MCF 10A (cell line): ENCODE results near the gene AMHR2. TPM values are rescaled to one million over a fixed set of nuclear protein-coding genes. Genes with fewer than 3 reads are reported as not detected.
"Not testable (repeated sequence)": the region's sequence is repeated elsewhere in the genome, so short reads cannot be mapped to it uniquely, and the experiment has no call there.

Source experiments
- BruUV-seq: library from RNA; stranded (reverse); fragments of 400-500 nt; replicated peaks from 2 replicates; lab custom pipeline; 2021; lab: Mats Ljungman, UMichigan
- CTCF ChIA-PET: fragments of 300-600 bp; sonication (Branson Sonifier 250); formaldehyde crosslinking; extraction: SDS; loops from one replicate; lab custom pipeline; 2021; ENCODE audit warnings: antibody characterized with exemption, inconsistent platforms; lab: Yijun Ruan, JAX
- POLR2A ChIA-PET: fragments of 300-600, 350-650 bp; sonication (Branson Sonifier 250); formaldehyde crosslinking; extraction: SDS; loops from one replicate; lab custom pipeline; 2020; ENCODE audit warnings: antibody characterized with exemption, inconsistent platforms; lab: Yijun Ruan, JAX
- DNase-seq: peaks from one replicate; pipeline ENCODE4 v3.0.0-alpha.2; 2018; ENCODE audit not compliant: unreplicated experiment
- H3K27ac Mint-ChIP-seq: one replicate; pipeline ENCODE4 v1.8.0; 2022; ENCODE audit warnings: mild to moderate bottlenecking, low read depth, mixed read lengths; ENCODE audit not compliant: unreplicated experiment
- H3K27me3 Mint-ChIP-seq: one replicate; pipeline ENCODE4 v1.8.0; 2022; ENCODE audit warnings: mixed read lengths; ENCODE audit not compliant: insufficient read depth, unreplicated experiment
- H3K36me3 Mint-ChIP-seq: one replicate; pipeline ENCODE4 v1.8.0; 2022; ENCODE audit warnings: mild to moderate bottlenecking, moderate library complexity, mixed read lengths; ENCODE audit not compliant: insufficient read depth, unreplicated experiment
- H3K4me1 Mint-ChIP-seq: one replicate; pipeline ENCODE4 v1.8.0; 2022; ENCODE audit warnings: mixed read lengths; ENCODE audit not compliant: insufficient read depth, unreplicated experiment
- H3K4me3 Mint-ChIP-seq: one replicate; pipeline ENCODE4 v1.8.0; 2022; ENCODE audit warnings: mild to moderate bottlenecking, moderate library complexity, mixed read lengths; ENCODE audit not compliant: unreplicated experiment
- H3K9me3 Mint-ChIP-seq: one replicate; pipeline ENCODE4 v1.8.0; 2022; ENCODE audit warnings: mixed read lengths; ENCODE audit not compliant: unreplicated experiment
- CTCF ChIP-seq: fragments of 200-600 bp; IDR thresholded peaks from one replicate; pipeline ENCODE4 v1.8.0; 2022; ENCODE audit warnings: antibody characterized with exemption, mild to moderate bottlenecking; ENCODE audit not compliant: unreplicated experiment
- intact Hi-C: fragments of 100-400 bp; cut with micrococcal nuclease; formaldehyde crosslinking; loops from 2 replicates; pipeline ENCODE4 v1.14.1; 2022
- total RNA-seq: library from RNA; stranded (reverse); gene quantifications from 2 replicates; pipeline ENCODE4 v1.2.3, GENCODE V29; 2022

The AMHR2 gene
- total RNA-seq, 1 experiment from 2014 or later = not detected

GRCh38 chr12:53427905-53428594, 4.4 kb downstream of the AMHR2 start:
- Mint-ChIP-seq H3K4me1 (peaks cover 21% of the 10 kb centered on the region), H3K36me3 (no peaks in the 10 kb centered on the region), H3K27ac (peak overlapping the region; percentile 0), H3K9me3 (no peaks in the 10 kb centered on the region), H3K27me3 (no peaks in the 10 kb centered on the region), H3K4me3 (no peak overlapping the region)
- no TSS peak for BruUV-seq
- ChIA-PET CTCF (interaction anchor here (0.7 to 3.0 kb wide), 6 partner anchors 8 to 105 kb away, joined by 3 to 26 read pairs (median 3); no protein-coding TSS in a partner anchor), POLR2A (interaction anchor here (0.7 to 2.8 kb wide), 20 partner anchors 8 to 247 kb away, joined by 3 to 37 read pairs (median 5); partner anchors contain the start of genes MAP3K12, PRR13, SP1 and TARBP2)
- intact Hi-C loops = no loop called here
- no peak for TF ChIP-seq CTCF
- DNase-seq = peak; percentile 95

GRCh38 chr12:53428741-53429140, 5.1 kb downstream of the AMHR2 start:
- no peak for TF ChIP-seq CTCF
- no TSS peak for BruUV-seq
- Mint-ChIP-seq H3K36me3 (peaks cover 5% of the 10 kb centered on the region), H3K27ac (peak overlapping the region; percentile 0), H3K4me3 (no peak overlapping the region), H3K9me3 (no peaks in the 10 kb centered on the region), H3K4me1 (peaks cover 21% of the 10 kb centered on the region), H3K27me3 (no peaks in the 10 kb centered on the region)
- intact Hi-C loops = no loop called here
- no peak for DNase-seq
- ChIA-PET CTCF (interaction anchor here (1.2 to 3.0 kb wide), 2 partner anchors 9 to 76 kb away, joined by 3 to 26 read pairs; no protein-coding TSS in a partner anchor), POLR2A (interaction anchor here (0.7 to 2.8 kb wide), 15 partner anchors 9 to 105 kb away, joined by 3 to 37 read pairs (median 5); partner anchors contain the start of genes MAP3K12, PRR13 and SP1)

- no peak overlapping the region for H3K27ac Mint-ChIP-seq
- H3K36me3 Mint-ChIP-seq = peaks cover 5% of the 10 kb centered on the region
- TF ChIP-seq CTCF = no peak
- intact Hi-C loops = no loop called here
- no peaks in the 10 kb centered on the region for H3K9me3 Mint-ChIP-seq
- H3K27me3 Mint-ChIP-seq = no peaks in the 10 kb centered on the region
- CTCF ChIA-PET = interaction anchor here (0.7 to 1.6 kb wide), 3 partner anchors 78 to 109 kb away, joined by 3 to 5 read pairs (median 4); partner anchors contain the start of gene AAAS
- no TSS peak for BruUV-seq
- no peak overlapping the region for H3K4me3 Mint-ChIP-seq
- POLR2A ChIA-PET = interaction anchor here (1.2 kb wide), 1 partner anchor 21 kb away, joined by 5 read pairs; no protein-coding TSS in a partner anchor
- no peak for DNase-seq
- H3K4me1 Mint-ChIP-seq = peaks cover 21% of the 10 kb centered on the region
Observed at GRCh38 chr12:53430116-53430515, 6.5 kb downstream of the AMHR2 start.

GRCh38 chr12:53431187-53431586, 7.5 kb downstream of the AMHR2 start:
- no peaks in the 10 kb centered on the region for H3K9me3 Mint-ChIP-seq
- H3K4me3 Mint-ChIP-seq = no peak overlapping the region
- H3K27ac Mint-ChIP-seq = no peak overlapping the region
- H3K36me3 Mint-ChIP-seq = peaks cover 5% of the 10 kb centered on the region
- POLR2A ChIA-PET = interaction anchor here (0.6 to 1.5 kb wide), 8 partner anchors 8 to 360 kb away, joined by 3 to 7 read pairs (median 3); partner anchors contain the start of genes PRR13 and TARBP2
- H3K4me1 Mint-ChIP-seq = peaks cover 21% of the 10 kb centered on the region
- TF ChIP-seq CTCF = no peak
- CTCF ChIA-PET = interaction anchor here (0.6 to 1.6 kb wide), 5 partner anchors 13 to 312 kb away, joined by 3 to 5 read pairs (median 4); partner anchors contain the start of gene AAAS
- intact Hi-C loops = no loop called here
- BruUV-seq = no TSS peak
- peak; percentile 61 for DNase-seq
- no peaks in the 10 kb centered on the region for H3K27me3 Mint-ChIP-seq

GRCh38 chr12:53435326-53435725, 11.7 kb downstream of the AMHR2 start:
- H3K9me3 Mint-ChIP-seq, intact Hi-C loops, H3K4me3 Mint-ChIP-seq, H3K4me1 Mint-ChIP-seq, H3K27ac Mint-ChIP-seq, H3K36me3 Mint-ChIP-seq, H3K27me3 Mint-ChIP-seq, BruUV-seq, DNase-seq: not testable (repeated sequence)
- POLR2A ChIA-PET = interaction anchor here (0.6 kb wide), 1 partner anchor 19 kb away, joined by 3 read pairs; no protein-coding TSS in a partner anchor
- CTCF ChIA-PET = interaction anchor here (0.7 to 1.1 kb wide), 3 partner anchors 10 to 159 kb away, joined by 4 read pairs; no protein-coding TSS in a partner anchor

- H3K9me3 Mint-ChIP-seq, DNase-seq, intact Hi-C loops, BruUV-seq, H3K27me3 Mint-ChIP-seq, H3K4me3 Mint-ChIP-seq, H3K27ac Mint-ChIP-seq: not testable (repeated sequence)
- Mint-ChIP-seq H3K4me1 (peaks cover 13% of the 10 kb centered on the region), H3K36me3 (peaks cover 18% of the 10 kb centered on the region)
- ChIA-PET POLR2A (interaction anchor here (0.6 to 2.5 kb wide), 7 partner anchors 8 to 142 kb away, joined by 3 to 21 read pairs (median 4); partner anchors contain the start of gene SP1), CTCF (interaction anchor here (0.6 to 1.1 kb wide), 2 partner anchors 95 to 207 kb away, joined by 3 read pairs; no protein-coding TSS in a partner anchor)
Observed at GRCh38 chr12:53439582-53439981, 15.9 kb downstream of the AMHR2 start.
